Sigmoid colon (tissue), 7 donors: ENCODE data around the gene PAK6. TPM values are rescaled to one million over a fixed set of nuclear protein-coding genes. Genes with fewer than 3 reads are reported as not detected.
A peak's percentile ranks its signal among the peaks of the same experiment; 100 is the strongest.

Experiments
- DNase-seq: peaks from one replicate; pipeline ENCODE4 v3.0.0-alpha.2; 2019
- H3K27ac ChIP-seq, 4 donors: fragments of 200-600 bp; sonication (generic); one replicate each; pipeline ENCODE4 v1.5.1; 2016 to 2019; ENCODE audit warnings: mild to moderate bottlenecking in 1 of 4
- H3K27me3 ChIP-seq, 3 donors: fragments of 200-600 bp; sonication (generic); one replicate each; pipeline ENCODE4 v1.5.1; 2019; ENCODE audit warnings: mild to moderate bottlenecking in 1 of 3
- H3K36me3 ChIP-seq, 4 donors: fragments of 200-600 bp; sonication (generic); one replicate each; pipeline ENCODE4 v1.5.1; 2016 to 2019
- H3K4me1 ChIP-seq, 4 donors: fragments of 200-600 bp; sonication (generic); one replicate each; pipeline ENCODE4 v1.5.1; 2017 to 2019
- H3K4me3 ChIP-seq, 4 donors: fragments of 200-600 bp; sonication (generic); one replicate each; pipeline ENCODE4 v1.5.1; 2017 to 2019; ENCODE audit warnings: mild to moderate bottlenecking in 2 of 4, moderate library complexity in 1 of 4
- H3K9me3 ChIP-seq, 4 donors: fragments of 200-600 bp in 3 of 4; sonication (generic) in 3 of 4; one replicate each; pipeline versions ENCODE4 v1.5.1 to v1.6.1; 2013 to 2019
- CTCF ChIP-seq, 4 experiments: fragments of 450-650 bp in 3 of 4; fragments of 200-600 bp in 1 of 4; IDR thresholded peaks; one replicate each; pipeline ENCODE4 v1.5.1; 2016 to 2019; ENCODE audit warnings: antibody characterized with exemption in 4 of 4, mild to moderate bottlenecking in 3 of 4, moderate library complexity in 2 of 4
- EP300 ChIP-seq, 4 donors: sonication (generic); formaldehyde crosslinking; IDR thresholded peaks; one replicate each; pipeline ENCODE4 v1.6.1; 2017; ENCODE audit warnings: antibody characterized with exemption in 4 of 4
- POLR2A ChIP-seq, 2 donors: fragments of 450-650 bp; IDR thresholded peaks; one replicate each; pipeline ENCODE4 v1.6.1; 2016; ENCODE audit warnings: antibody characterized with exemption in 2 of 2, mild to moderate bottlenecking in 2 of 2, moderate library complexity in 2 of 2
- POLR2AphosphoS5 ChIP-seq, 4 donors: sonication (generic); formaldehyde crosslinking; IDR thresholded peaks; one replicate each; pipeline ENCODE4 v1.6.1; 2017; ENCODE audit warnings: antibody characterized with exemption in 4 of 4
- WGBS, 2 donors: extraction: QIAGEN DNeasy Blood & Tissue Kit; methylation state at CpG; one replicate each; pipeline ENCODE4 v1.1.7; 2013; 5-methylcytosine and 5-hydroxymethylcytosine counted together
- intact Hi-C: fragments of 100-400 bp; cut with DNase I; formaldehyde crosslinking; loops from one replicate; pipeline ENCODE4 v1.15.1; 2023
- polyA plus RNA-seq, 3 donors: library from polyadenylated mRNA; stranded (reverse); fragments of 200-250 nt; gene quantifications; one replicate each; pipeline ENCODE4 v1.2.3, GENCODE V29; 2013
- total RNA-seq, 4 donors: library from RNA; depleted of rRNA; stranded (reverse); fragments of >200 nt; gene quantifications; one replicate each; pipeline ENCODE4 v1.1.0, GENCODE V29; 2016
- donor health status: healthy with polysubstance abuse.
- donor health status: Bipolar disorder and iron deficiency.
- donor health status: healthy.

Gene PAK6
- total and polyA plus RNA-seq, 7 donors: 0.33 to 3.0 (median 1.4) TPM

- intact Hi-C loops: no loop called here
- 94% methylated on average over 8 of the region's 8 CpGs for WGBS, 2 donors
- TF ChIP-seq CTCF (IDR thresholded peaks at IDR 0.05) (no peak), POLR2AphosphoS5 (IDR thresholded peaks at IDR 0.05) (no peak), EP300 (IDR thresholded peaks at IDR 0.05) (no peak), POLR2A (IDR thresholded peaks at IDR 0.05) (no peak)
- H3K4me1 ChIP-seq: no peaks in the 10 kb centered on the region
- peak; percentile 56 for DNase-seq
- no peaks in the 10 kb centered on the region for H3K27me3 ChIP-seq
- no peaks in the 10 kb centered on the region for H3K36me3 ChIP-seq
- H3K4me3 ChIP-seq: no peak overlapping the region
- H3K9me3 ChIP-seq: no peaks in the 10 kb centered on the region
- H3K27ac ChIP-seq: no peak overlapping the region
These were observed 7.8 kb downstream of the PAK6 start for GRCh38 chr15:40246496-40247280.

- TF ChIP-seq POLR2A (IDR thresholded peaks at IDR 0.05) (no peak), POLR2AphosphoS5 (IDR thresholded peaks at IDR 0.05) (no peak)
- intact Hi-C loops: no loop called here
- 87 to 88% methylated on average over 12 of the region's 12 CpGs for WGBS, 2 donors
- peak; percentile 53 for DNase-seq
- Histone ChIP-seq H3K9me3 (no peaks in the 10 kb centered on the region), H3K4me3 (no peak overlapping the region), H3K27ac (no peak overlapping the region), H3K36me3 (no peaks in the 10 kb centered on the region), H3K4me1 (peaks cover 0 to 5% (median 3%) of the 10 kb centered on the region in 4 donors), H3K27me3 (peaks cover 0 to 1% (median 0%) of the 10 kb centered on the region in 3 donors)
These were observed 8.6 kb downstream of the PAK6 start for GRCh38 chr15:40247406-40247971.

DNA sequence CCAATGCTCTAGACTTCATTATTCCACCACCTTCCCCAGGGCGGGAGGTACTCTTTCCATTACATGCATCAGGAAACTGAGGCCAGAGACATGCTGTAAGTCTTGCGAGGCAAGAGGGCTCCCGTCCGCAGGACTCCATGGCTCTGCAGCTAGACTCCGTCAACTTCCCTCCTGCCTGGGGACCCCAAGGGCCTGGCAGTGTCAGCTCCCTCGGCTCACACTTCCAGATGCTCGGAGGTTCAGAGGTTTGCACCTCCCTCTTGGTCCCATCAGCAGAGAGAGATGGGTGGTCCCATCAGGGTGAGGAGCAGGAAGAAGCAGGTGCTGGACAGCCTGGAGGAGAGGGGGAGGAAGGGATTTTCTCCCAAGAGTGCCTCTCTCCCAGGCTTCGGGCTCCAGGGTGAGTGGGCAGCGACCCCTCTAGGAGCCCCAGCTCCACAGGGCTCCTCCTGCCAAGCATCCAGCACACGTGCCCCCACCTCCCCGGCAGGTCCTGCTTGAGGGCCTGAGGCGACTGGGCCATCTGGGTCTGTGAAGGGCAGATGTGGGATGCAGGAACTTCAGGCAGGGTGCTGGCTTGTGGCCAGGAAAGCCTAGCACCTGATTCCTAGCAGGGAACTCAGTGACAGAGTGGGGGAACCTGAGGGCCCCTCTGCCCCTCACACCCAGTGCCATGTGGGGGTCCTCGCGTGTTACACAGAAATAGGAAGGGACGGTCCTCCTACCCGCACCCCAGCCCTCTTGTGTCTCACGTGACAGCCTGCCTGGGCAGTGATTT lies 9.3 kb downstream of the PAK6 start:
- 92 to 94% methylated on average over 17 of the region's 17 CpGs for WGBS, 2 donors
- intact Hi-C loops: no loop called here
- H3K4me3 ChIP-seq: no peak overlapping the region
- no peaks in the 10 kb centered on the region for H3K9me3 ChIP-seq
- H3K36me3 ChIP-seq: no peaks in the 10 kb centered on the region
- H3K4me1 ChIP-seq: peaks cover 0 to 12% (median 11%) of the 10 kb centered on the region in 4 donors
- H3K27ac ChIP-seq: no peak overlapping the region
- no peak for TF ChIP-seq POLR2AphosphoS5 (IDR thresholded peaks at IDR 0.05)
- no peak for TF ChIP-seq EP300 (IDR thresholded peaks at IDR 0.05)
- no peak for TF ChIP-seq CTCF (IDR thresholded peaks at IDR 0.05)
- TF ChIP-seq POLR2A (IDR thresholded peaks at IDR 0.05): no peak
- DNase-seq: peak; percentile 59
- peaks cover 0 to 8% (median 0%) of the 10 kb centered on the region in 3 donors for H3K27me3 ChIP-seq

GRCh38 chr15:40249477-40250303 lies 10.8 kb downstream of the PAK6 start:
- intact Hi-C loops: no loop called here
- no peak overlapping the region for H3K27ac ChIP-seq
- H3K27me3 ChIP-seq: peaks cover 0 to 21% (median 0%) of the 10 kb centered on the region in 3 donors
- WGBS, 2 donors: 71 to 73% methylated on average over 11 of the region's 11 CpGs
- DNase-seq: no peak
- no peaks in the 10 kb centered on the region for H3K9me3 ChIP-seq
- H3K36me3 ChIP-seq: no peaks in the 10 kb centered on the region
- no peak overlapping the region for H3K4me3 ChIP-seq
- TF ChIP-seq POLR2AphosphoS5 (IDR thresholded peaks at IDR 0.05) (no peak), EP300 (IDR thresholded peaks at IDR 0.05) (no peak), POLR2A (IDR thresholded peaks at IDR 0.05) (no peak), CTCF (IDR thresholded peaks at IDR 0.05) (no peak)
- peaks cover 0 to 18% (median 15%) of the 10 kb centered on the region in 4 donors for H3K4me1 ChIP-seq
